Right lobe of liver (tissue), 4 donors: Measurements from ENCODE around the gene APOM.

Source experiments
- POLR2A ChIP-seq: fragments of 450-650 bp; IDR thresholded peaks from one replicate; pipeline ENCODE4 v1.6.1; 2017; ENCODE audit warnings: antibody characterized with exemption, mild to moderate bottlenecking
- TF ChIP-seq, protein P1 (sequence below), 4 donors: fragments of 200-600 bp in 3 of 4; fragments of 450-650 bp in 1 of 4; IDR thresholded peaks; one replicate each; pipeline versions ENCODE4 v1.5.1 to v1.8.0; 2016 to 2022; ENCODE audit warnings: antibody characterized with exemption in 4 of 4, mild to moderate bottlenecking in 2 of 4
- donor health status: DM: no; HTN: no; CAD: no.
- donor health status: DM: no; HTN: no; CAD: no.
- donor health status: DM: no; HTN: yes; CAD: no.

DNA sequence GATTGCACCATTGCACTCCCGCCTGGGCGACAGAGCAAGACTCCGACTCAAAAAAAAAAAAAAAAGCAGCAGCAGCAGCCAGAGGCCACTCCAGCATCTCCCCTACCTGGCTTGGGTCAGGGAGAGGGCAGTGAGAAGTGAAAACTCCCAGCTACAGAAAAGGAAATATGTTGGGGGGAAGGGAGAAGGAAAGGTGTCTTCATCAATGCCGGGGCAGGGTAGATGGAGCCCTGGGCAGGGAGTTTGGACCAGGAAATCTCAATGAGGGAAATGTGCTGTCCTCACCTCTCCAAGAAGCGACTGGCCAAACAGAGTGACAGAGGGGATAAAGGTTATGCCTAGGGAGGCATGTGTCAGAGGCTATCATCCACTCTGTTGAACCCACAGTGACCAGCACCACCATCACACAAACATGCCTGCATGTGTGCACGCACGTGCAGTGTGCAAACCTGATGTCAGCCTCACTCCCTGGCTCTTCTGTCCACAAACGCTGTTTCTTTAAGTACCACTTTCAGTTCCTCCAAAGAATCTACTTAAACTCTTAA is 41.5 kb upstream of the APOM start:
- TF ChIP-seq, protein P1, sequence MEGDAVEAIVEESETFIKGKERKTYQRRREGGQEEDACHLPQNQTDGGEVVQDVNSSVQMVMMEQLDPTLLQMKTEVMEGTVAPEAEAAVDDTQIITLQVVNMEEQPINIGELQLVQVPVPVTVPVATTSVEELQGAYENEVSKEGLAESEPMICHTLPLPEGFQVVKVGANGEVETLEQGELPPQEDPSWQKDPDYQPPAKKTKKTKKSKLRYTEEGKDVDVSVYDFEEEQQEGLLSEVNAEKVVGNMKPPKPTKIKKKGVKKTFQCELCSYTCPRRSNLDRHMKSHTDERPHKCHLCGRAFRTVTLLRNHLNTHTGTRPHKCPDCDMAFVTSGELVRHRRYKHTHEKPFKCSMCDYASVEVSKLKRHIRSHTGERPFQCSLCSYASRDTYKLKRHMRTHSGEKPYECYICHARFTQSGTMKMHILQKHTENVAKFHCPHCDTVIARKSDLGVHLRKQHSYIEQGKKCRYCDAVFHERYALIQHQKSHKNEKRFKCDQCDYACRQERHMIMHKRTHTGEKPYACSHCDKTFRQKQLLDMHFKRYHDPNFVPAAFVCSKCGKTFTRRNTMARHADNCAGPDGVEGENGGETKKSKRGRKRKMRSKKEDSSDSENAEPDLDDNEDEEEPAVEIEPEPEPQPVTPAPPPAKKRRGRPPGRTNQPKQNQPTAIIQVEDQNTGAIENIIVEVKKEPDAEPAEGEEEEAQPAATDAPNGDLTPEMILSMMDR (IDR thresholded peaks at IDR 0.05) = no peak
- TF ChIP-seq POLR2A = no peak
